ENCODE measurements around the gene REPS2. TPM values are rescaled to one million over a fixed set of nuclear protein-coding genes. Genes with fewer than 3 reads are reported as not detected.

The REPS2 gene
- total and polyA plus RNA-seq, 9 of the 15 experiments (the other 6 are each of a cell fraction or from before 2014, with no cell fraction given) = 0.01 to 0.07 (median 0.01) TPM; not detected in 3

DNA sequence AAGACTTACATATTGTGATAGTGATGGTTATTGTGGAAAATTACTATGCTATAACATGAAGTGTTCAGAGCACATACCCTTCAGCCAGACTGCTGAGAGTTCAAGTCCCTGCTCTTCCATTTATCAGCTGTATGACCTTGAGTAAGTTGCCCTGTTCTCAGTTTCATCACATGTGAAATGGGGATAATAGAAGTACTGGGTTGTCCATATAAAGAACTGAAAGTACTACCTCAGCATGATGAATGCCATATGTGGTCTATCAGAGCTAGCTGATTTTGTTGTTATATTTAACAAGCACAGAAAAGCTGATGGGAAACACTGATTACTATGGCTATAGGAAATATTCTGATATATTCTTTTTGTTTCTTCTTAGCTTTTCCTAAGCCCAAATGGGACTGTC, 115.6 kb downstream of the REPS2 start:
- TF ChIP-seq, protein P1, sequence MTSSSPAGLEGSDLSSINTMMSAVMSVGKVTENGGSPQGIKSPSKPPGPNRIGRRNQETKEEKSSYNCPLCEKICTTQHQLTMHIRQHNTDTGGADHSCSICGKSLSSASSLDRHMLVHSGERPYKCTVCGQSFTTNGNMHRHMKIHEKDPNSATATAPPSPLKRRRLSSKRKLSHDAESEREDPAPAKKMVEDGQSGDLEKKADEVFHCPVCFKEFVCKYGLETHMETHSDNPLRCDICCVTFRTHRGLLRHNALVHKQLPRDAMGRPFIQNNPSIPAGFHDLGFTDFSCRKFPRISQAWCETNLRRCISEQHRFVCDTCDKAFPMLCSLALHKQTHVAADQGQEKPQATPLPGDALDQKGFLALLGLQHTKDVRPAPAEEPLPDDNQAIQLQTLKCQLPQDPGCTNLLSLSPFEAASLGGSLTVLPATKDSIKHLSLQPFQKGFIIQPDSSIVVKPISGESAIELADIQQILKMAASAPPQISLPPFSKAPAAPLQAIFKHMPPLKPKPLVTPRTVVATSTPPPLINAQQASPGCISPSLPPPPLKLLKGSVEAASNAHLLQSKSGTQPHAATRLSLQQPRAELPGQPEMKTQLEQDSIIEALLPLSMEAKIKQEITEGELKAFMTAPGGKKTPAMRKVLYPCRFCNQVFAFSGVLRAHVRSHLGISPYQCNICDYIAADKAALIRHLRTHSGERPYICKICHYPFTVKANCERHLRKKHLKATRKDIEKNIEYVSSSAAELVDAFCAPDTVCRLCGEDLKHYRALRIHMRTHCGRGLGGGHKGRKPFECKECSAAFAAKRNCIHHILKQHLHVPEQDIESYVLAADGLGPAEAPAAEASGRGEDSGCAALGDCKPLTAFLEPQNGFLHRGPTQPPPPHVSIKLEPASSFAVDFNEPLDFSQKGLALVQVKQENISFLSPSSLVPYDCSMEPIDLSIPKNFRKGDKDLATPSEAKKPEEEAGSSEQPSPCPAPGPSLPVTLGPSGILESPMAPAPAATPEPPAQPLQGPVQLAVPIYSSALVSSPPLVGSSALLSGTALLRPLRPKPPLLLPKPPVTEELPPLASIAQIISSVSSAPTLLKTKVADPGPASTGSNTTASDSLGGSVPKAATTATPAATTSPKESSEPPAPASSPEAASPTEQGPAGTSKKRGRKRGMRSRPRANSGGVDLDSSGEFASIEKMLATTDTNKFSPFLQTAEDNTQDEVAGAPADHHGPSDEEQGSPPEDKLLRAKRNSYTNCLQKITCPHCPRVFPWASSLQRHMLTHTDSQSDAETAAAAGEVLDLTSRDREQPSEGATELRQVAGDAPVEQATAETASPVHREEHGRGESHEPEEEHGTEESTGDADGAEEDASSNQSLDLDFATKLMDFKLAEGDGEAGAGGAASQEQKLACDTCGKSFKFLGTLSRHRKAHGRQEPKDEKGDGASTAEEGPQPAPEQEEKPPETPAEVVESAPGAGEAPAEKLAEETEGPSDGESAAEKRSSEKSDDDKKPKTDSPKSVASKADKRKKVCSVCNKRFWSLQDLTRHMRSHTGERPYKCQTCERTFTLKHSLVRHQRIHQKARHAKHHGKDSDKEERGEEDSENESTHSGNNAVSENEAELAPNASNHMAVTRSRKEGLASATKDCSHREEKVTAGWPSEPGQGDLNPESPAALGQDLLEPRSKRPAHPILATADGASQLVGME (CRISPR knock-in tag; IDR thresholded peaks at IDR 0.05) = no peak
- TF ChIP-seq BACH1 (tag; IDR thresholded peaks at IDR 0.05) (no peak), NBN (IDR thresholded peaks at IDR 0.05; ENCODE audit: low read depth) (no peak)
- ChIA-PET POLR2A (no interaction called here), CTCF (ENCODE audit: low intra/inter-chr PET ratio) (interaction anchor here (0.5 kb wide), 1 partner anchor 21 kb away, joined by 3 read pairs; no protein-coding TSS in a partner anchor)
- Histone ChIP-seq H3K79me2 (ENCODE audit: control insufficient read depth, insufficient read depth, low read length) (no peaks in the 10 kb centered on the region), H3K9me3 (replicated peaks; ENCODE audit: control insufficient read depth, insufficient read depth, low read depth, low read length) (no peaks in the 10 kb centered on the region), H3K9ac (ENCODE audit: insufficient read depth in 1 of 2, low read depth in 2 of 2, low read length in 2 of 2) (no peak overlapping the region), H3K27ac (ENCODE audit: extremely low read depth, low read depth, low read length) (no peak overlapping the region), H3K4me2 (ENCODE audit: insufficient read depth, low read length) (no peak overlapping the region), H3K36me3 (ENCODE audit: control insufficient read depth, insufficient read depth, low read length) (no peaks in the 10 kb centered on the region), H2AFZ (ENCODE audit: low read depth, low read length) (no peak overlapping the region), H3K27me3 (ENCODE audit: control insufficient read depth in 2 of 2, insufficient read depth in 2 of 2, low read length in 2 of 2) (no peaks in the 10 kb centered on the region), H3K9me1 (ENCODE audit: control insufficient read depth, insufficient read depth, low read length) (no peaks in the 10 kb centered on the region), H3K4me1 (replicated peaks in 1 of 2; ENCODE audit: control insufficient read depth in 2 of 2, insufficient read depth in 2 of 2, low read length in 2 of 2) (no peaks in the 10 kb centered on the region), H3K4me3 (no peak overlapping the region), H4K20me1 (replicated peaks; ENCODE audit: control insufficient read depth, insufficient read depth, low read length) (no peaks in the 10 kb centered on the region)
- BruUV-seq (replicated peaks) = no TSS peak
- intact Hi-C loops (cut with micrococcal nuclease) (no loop called here), in situ Hi-C loops (cut with MboI) (no loop called here)
- no peak for ATAC-seq
- no peak for FAIRE-seq
- DNase-seq (ENCODE audit: extremely low read depth in 1 of 4, low spot score in 3 of 4) = no peak
